Fibroblast of skin of right biceps (primary cell): ENCODE measurements around the gene LIPJ.

Experiments
- DNase-seq: peaks from one replicate; pipeline ENCODE4 v3.0.0-alpha.2; 2013

LIPJ gene

GRCh38 chr10:88586462-88586861 is at the start of gene LIPJ:
TSS of gene LIPJ (plus strand) at chr10:88586762. CDS start at chr10:88590688, 3,926 bp downstream.
- DNase-seq, result no peak

DNA sequence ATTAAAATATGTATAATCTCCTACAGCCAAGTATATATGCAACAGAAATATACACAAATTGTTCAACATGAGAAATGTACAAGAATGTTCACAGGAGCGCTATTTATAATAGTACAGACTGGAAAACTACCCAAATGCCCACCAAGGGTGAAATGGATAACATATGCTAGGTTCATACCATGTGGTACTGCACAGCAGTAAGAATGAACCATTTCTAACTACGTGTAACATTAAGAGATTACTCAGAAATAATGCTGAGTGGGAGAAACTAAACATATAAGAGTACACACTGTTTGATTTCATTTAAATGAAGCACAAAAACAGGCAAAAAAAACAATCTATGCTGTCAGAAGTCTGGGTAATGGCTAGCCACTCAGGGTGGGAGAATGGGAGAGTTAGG is 49.2 kb upstream of the LIPJ start:
- DNase-seq, result peak; percentile 44

GRCh38 chr10:88538048-88538447 is 48.5 kb upstream of the LIPJ start:
- peak; percentile 86 for DNase-seq

GRCh38 chr10:88540351-88540750 is 46.2 kb upstream of the LIPJ start:
- peak; percentile 44 for DNase-seq

- no peak for DNase-seq
These were observed 45.4 kb upstream of the LIPJ start for GRCh38 chr10:88541116-88541626.

DNA sequence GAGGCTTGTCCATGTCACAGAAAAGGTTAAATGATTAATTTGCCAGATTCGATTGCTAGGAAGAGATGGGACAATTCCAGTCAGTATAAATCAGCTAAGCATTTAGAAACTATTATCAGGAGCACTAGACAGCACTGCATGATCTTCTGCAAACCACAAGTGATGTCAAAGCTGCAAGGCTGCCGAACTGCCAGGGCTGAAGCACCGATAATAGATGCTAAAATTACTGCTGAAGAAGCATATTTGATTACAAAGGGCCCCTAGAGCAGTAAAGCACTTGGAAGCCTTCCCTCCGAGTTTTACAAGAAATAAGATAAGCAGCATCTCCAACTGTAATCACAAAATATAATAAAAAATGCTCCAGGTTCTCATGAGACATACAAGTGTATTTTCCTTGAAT is 44.0 kb upstream of the LIPJ start:
- no peak for DNase-seq

- no peak for DNase-seq
These were observed 42.3 kb upstream of the LIPJ start for GRCh38 chr10:88544140-88544870.

DNA sequence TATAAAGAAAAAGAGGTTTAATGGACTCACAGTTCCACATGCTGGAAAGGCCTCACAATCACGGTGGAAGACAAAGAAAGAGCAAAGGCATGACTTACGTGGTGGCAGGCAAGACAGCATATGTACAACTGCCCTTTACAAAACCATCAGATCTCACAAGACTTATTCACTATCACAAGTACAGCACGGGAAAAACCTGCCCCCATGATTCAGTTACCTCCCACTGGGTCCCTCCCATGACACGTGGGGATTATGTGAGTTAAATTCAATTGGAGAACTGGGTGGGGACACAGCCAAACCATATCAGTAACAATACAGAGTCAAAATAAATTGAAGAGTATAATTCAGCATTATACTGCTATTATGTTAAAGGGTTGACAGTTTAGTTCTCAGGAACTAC is 41.2 kb upstream of the LIPJ start:
- DNase-seq, result no peak

GRCh38 chr10:88546497-88546896 is 40.1 kb upstream of the LIPJ start:
- no peak for DNase-seq

DNA sequence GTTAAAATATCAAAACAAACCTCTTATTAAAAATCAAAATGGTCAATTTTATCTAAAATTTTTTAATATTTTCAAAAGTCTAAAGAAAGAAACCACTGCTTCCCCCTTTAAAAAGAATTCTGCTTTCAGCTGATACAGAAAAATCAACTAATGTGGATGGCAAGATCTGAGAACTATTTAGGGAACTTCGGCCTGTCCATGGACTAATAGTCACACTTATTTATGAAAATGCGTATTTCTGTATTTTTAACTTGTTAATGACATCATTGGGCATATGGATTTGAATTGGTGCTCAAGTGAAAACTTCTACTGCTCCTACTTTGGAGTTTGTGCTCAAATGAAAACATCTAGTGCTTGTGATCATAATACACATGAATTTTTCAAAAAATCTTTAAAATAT is 35.3 kb upstream of the LIPJ start:
- DNase-seq, result no peak

GRCh38 chr10:88553116-88553752 is 33.3 kb upstream of the LIPJ start:
- DNase-seq, result peak; percentile 73

GRCh38 chr10:88555190-88555908 is 31.2 kb upstream of the LIPJ start:
- DNase-seq, result no peak

DNA sequence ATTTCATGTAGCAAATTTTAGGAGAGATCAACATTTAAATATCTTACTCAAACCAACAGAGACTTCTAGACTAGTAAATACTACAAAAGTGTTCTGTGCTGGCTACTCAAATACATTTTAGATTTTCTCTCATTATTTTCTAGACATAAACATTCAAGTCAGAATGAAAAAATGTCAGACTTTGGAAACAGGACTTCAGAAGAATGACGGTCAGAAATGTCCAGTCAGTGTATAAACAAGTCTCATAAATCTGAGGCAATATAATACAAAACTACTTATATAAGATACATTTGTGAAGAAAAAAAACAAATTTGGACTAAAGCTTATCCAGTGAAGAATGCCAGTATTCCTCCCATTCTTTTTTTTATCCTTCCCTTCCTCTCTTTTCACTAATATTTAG is 29.3 kb upstream of the LIPJ start:
- no peak for DNase-seq

DNA sequence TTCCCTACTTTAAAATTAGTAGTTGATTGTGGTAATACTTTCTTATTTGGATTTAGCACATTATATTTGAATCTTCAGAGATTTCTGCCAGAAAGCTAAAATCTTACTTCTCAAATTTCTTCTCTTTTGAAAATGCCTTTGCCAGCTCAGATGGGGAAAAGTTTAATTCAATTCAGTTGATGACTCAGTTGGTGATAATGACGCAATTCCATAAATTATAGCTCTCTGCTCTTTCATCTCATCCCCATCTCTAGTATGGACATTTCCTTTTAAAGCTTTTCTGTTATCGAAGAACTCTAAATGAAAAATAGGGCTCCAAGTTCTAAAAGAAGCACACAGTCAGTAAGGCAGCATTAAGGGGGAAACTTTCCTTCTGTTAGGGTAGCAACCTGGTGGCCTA is 28.9 kb upstream of the LIPJ start:
- DNase-seq, result peak; percentile 82

DNA sequence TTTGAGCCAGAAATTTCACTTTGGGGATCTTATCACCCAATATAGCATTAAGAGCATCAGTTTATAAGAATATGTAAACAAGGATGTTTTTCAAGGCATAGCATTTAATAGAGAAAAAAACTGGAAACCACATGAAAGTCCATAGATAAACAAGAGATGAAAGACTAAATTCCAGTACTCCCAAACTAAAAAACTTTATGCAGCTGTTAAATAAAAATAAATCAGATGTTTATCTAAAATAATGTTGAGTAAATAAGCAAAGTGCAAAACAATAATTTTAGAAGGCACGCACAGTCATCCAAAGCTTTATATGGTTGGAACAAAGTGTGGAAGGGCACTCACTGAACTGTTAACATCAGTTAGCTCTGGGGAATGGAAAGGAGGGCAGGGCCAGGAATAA is 24.4 kb upstream of the LIPJ start:
- no peak for DNase-seq

DNA sequence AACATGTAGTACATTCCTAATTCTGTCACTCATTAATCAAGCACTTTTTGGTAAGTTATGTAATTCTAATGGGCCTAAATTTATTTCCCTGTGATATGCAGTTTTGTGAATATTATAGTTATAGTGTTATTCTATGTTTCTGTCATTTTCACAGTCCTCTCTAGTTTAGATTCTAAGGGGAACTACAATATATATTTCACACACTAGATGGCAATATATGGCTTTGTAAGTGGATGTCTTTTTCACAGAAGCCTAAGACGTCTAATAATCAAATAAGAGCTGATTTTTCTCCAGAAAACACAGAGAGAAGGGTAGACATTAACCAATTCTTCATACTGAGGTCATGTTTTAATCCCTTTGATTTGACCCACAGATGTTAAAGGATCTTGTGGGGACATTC is 21.5 kb upstream of the LIPJ start:
- DNase-seq, result peak; percentile 45

- DNase-seq, result no peak
These were observed 4.2 kb upstream of the LIPJ start for GRCh38 chr10:88582411-88582805.

GRCh38 chr10:88582806-88583583 is 3.6 kb upstream of the LIPJ start, which contains the start of gene RNLS:
TSS of gene RNLS (minus strand) at chr10:88583318.
- peak; percentile 64 for DNase-seq

- no peak for DNase-seq
These were observed 3.0 kb upstream of the LIPJ start for GRCh38 chr10:88583584-88583957.

GRCh38 chr10:88592381-88592780 is 5.8 kb downstream of the LIPJ start:
- no peak for DNase-seq

DNA sequence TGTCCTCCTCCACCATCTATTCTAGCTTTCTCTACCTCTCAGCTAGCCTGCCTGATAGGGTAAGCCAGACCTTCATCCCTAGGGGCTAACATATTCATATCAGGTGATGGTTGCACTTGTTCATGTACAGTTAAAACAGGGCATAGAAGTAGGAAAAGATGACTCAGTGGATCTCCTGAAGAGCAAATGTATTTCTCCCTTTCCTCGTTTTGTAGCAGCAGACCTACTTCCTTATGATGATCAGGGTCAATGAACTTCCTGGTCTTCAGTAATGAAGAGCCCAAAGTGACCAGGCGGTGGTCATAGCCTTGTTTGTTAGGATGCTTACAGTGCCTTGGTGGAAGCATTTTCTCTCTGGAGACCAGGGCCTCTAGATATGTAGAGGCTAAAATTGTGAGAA is 6.3 kb downstream of the LIPJ start:
- no peak for DNase-seq

DNA sequence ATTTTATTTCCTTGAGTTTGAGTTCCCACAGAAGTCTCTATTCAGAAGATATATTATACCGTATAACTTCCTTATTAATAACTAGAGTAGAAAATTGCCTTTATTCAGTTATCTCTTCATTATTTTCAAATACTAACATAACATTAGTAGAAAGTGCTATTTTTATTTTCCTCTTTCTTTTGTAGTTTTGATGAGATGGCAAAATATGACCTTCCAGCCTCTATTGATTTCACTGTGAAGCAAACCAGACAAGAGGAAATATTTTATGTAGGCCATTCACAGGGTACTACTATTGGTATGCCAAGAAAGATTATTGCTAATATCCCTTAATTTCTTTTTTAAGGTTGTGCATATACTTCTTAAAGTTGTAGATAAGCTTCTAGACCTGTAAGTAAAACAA is 7.9 kb downstream of the LIPJ start:
- DNase-seq, result no peak

GRCh38 chr10:88598055-88598454 is 11.5 kb downstream of the LIPJ start:
- no peak for DNase-seq
